ENCODE data around the gene HOXC6. TPM values are rescaled to one million over a fixed set of nuclear protein-coding genes. Genes with fewer than 3 reads are reported as not detected.
A peak's percentile ranks its signal among the peaks of the same experiment; 100 is the strongest.

Gene HOXC6
- total RNA-seq, 1 donor from 2014 or later, result not detected

MicroRNAs encoded within 50 kb of the gene (microRNA counts, 767-probe panel; counts per million panel counts)
- microRNA hsa-miR-196a-5p (3,000 to 3,241 counts per million in 2 donors), microRNA hsa-miR-615-3p (238 to 261 counts per million in 2 donors), microRNA hsa-miR-615-5p (238 to 261 counts per million in 2 donors)

Small RNA genes within 50 kb of the gene (microRNA-seq; reads per million reads assigned to microRNA genes)
- gene MIR196A2 (ENCODE audit: borderline number of aligned reads, borderline replicate concordance), result 337 reads per million, percentile 66 among the genes with 10 or more reads in this experiment
- not detected for gene MIR615 (ENCODE audit: borderline number of aligned reads, borderline replicate concordance)

Small RNA genes within 50 kb of the gene (small RNA-seq; reads per million reads assigned to genes)
- gene HOXC5 (not detected), gene MIR196A2 (5.0 reads per million, percentile 87 among the genes with 10 or more reads in this experiment), gene MIR615 (not detected)

Other genes starting within 250 kb of the HOXC6 start
- not detected for gene HOXC13, start 89.6 kb upstream of the HOXC6 start, total RNA-seq
- gene HOXC12, start 73.5 kb upstream of the HOXC6 start, total RNA-seq, result not detected
- not detected for gene HOXC11, start 55.3 kb upstream of the HOXC6 start, total RNA-seq
- gene HOTAIR, start 53.5 kb upstream of the HOXC6 start, total RNA-seq, result not detected
- not detected for gene HOXC10, start 43.3 kb upstream of the HOXC6 start, total RNA-seq
- not detected for gene HOXC9, start 28.3 kb upstream of the HOXC6 start, total RNA-seq
- gene HOXC8, start 19.5 kb upstream of the HOXC6 start, total RNA-seq, result not detected
- gene HOXC5, start 4.6 kb downstream of the HOXC6 start, total RNA-seq, result not detected
- gene HOXC4, start 25.4 kb downstream of the HOXC6 start, total RNA-seq, result 1.2 TPM
- 16.5 TPM for gene SMUG1, start 160.5 kb downstream of the HOXC6 start, total RNA-seq